Uterus (tissue), 4 donors: ENCODE data around the gene PRKCE. TPM values are rescaled to one million over a fixed set of nuclear protein-coding genes. Genes with fewer than 3 reads are reported as not detected.
"Not testable (repeated sequence)": the region's sequence is repeated elsewhere in the genome, so short reads cannot be mapped to it uniquely, and the experiment has no call there.

Source experiments
- DNase-seq, 2 donors: peaks; one replicate each; pipeline ENCODE4 v3.0.0-alpha.2; 2019 to 2020
- H3K27ac ChIP-seq, 2 donors: fragments of 200-600 bp; sonication (generic); 1 replicate in 1 of 2; 2 replicates in 1 of 2; pipeline ENCODE4 v1.5.1; 2016 to 2018
- H3K27me3 ChIP-seq, 2 donors: fragments of 200-600 bp; sonication (generic); one replicate each; pipeline ENCODE4 v1.5.1; 2018 to 2019; ENCODE audit warnings: control low read depth in 1 of 2
- H3K36me3 ChIP-seq, 2 donors: fragments of 200-600 bp; sonication (generic); one replicate each; pipeline ENCODE4 v1.5.1; 2019; ENCODE audit warnings: control low read depth in 1 of 2
- H3K4me1 ChIP-seq, 2 donors: fragments of 200-600 bp; sonication (generic); one replicate each; pipeline ENCODE4 v1.5.1; 2018 to 2019; ENCODE audit warnings: control low read depth in 1 of 2
- H3K4me3 ChIP-seq, 2 donors: fragments of 200-600 bp; sonication (generic); 1 replicate in 1 of 2; 2 replicates in 1 of 2; pipeline ENCODE4 v1.5.1; 2018 to 2019; ENCODE audit warnings: mild to moderate bottlenecking in 1 of 2
- H3K9me3 ChIP-seq, 2 donors: fragments of 200-600 bp; sonication (generic); one replicate each; pipeline ENCODE4 v1.5.1; 2019; ENCODE audit warnings: control low read depth in 1 of 2
- CTCF ChIP-seq, 4 experiments: fragments of 200-600 bp in 2 of 4; fragments of 450-650 bp in 2 of 4; sonication (generic) in 2 of 4; IDR thresholded peaks; one replicate each; pipeline ENCODE4 v1.5.1; 2016 to 2019; ENCODE audit warnings: antibody characterized with exemption in 4 of 4, mild to moderate bottlenecking in 2 of 4, moderate library complexity in 1 of 4
- POLR2A ChIP-seq, 2 donors: fragments of 450-650 bp; IDR thresholded peaks; one replicate each; pipeline ENCODE4 v1.6.1; 2016; ENCODE audit warnings: antibody characterized with exemption in 2 of 2, mild to moderate bottlenecking in 1 of 2, moderate library complexity in 1 of 2
- intact Hi-C: fragments of 100-400 bp; cut with DNase I; formaldehyde crosslinking; loops from one replicate; pipeline ENCODE4 v1.15.1; 2023; ENCODE audit warnings: low total_unique reads
- total RNA-seq, 4 donors: library from RNA; depleted of rRNA in 3 of 4; stranded (reverse); fragments of >200 nt in 3 of 4; gene quantifications; one replicate each; pipeline versions ENCODE4 v1.1.0 to v1.2.4, GENCODE V29; 2014 to 2023
- donor health status: DM: yes; HTN: yes; CAD: no.

Gene PRKCE
- total RNA-seq, 4 donors from 2014 or later = 3.8 to 47.6 (median 14.2) TPM

- H3K27ac ChIP-seq = no peak overlapping the region
- no peak overlapping the region for H3K4me3 ChIP-seq
- H3K4me1 ChIP-seq = no peaks in the 10 kb centered on the region
- intact Hi-C loops = no loop called here
- DNase-seq = no peak
- no peaks in the 10 kb centered on the region for H3K9me3 ChIP-seq
- TF ChIP-seq POLR2A (IDR thresholded peaks at IDR 0.05) (no peak), CTCF (IDR thresholded peaks at IDR 0.05) (no peak)
- no peaks in the 10 kb centered on the region for H3K36me3 ChIP-seq
- no peaks in the 10 kb centered on the region for H3K27me3 ChIP-seq
Observed at GRCh38 chr2:46216213-46216612, 564.7 kb downstream of the PRKCE start.

DNA sequence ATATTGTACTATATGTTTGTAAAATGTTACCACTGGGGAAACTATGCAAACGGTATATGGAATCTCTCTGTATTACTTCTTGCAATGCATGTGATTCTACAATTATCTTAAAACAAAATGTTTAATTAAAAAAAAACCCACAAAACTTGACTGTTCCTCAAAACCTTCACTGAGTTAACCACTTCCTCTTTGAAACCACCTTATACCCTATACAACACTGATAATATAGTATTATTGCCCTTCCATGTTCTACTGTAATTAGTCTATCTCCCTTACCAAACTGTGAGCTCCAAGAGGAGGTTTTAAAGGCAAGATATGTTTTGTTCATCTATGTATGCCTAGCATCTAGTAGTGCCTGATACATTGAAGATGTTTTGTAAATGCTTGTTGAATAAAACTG, 572.0 kb downstream of the PRKCE start:
- H3K9me3 ChIP-seq, H3K4me1 ChIP-seq, intact Hi-C loops, DNase-seq, H3K4me3 ChIP-seq, H3K27ac ChIP-seq, H3K36me3 ChIP-seq, H3K27me3 ChIP-seq: not testable (repeated sequence)

DNA sequence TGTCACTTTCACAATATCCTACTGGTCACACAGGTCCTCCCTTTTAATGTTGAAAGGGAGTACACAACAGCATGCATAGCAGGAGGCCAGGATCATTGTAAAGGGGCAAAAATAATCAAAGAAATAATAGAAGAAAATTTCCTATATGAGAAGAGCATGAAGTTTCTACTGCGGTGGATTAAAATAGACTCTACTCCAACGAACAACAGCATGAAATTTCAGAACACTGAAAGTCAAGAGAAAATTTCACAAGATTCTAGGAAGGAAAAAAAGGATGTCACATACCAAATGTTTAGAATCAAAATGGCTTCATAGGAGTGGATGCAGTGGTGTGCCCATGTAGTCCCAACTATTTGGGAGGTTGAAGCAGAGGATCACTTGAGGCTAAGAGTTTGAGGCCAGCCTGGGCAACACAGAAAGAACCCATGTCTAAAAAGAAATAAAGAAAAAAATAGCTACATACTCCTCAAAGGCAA, 573.7 kb downstream of the PRKCE start:
- TF ChIP-seq CTCF (IDR thresholded peaks at IDR 0.05) = no peak
- TF ChIP-seq POLR2A (IDR thresholded peaks at IDR 0.05) = no peak
- H3K36me3 ChIP-seq = no peaks in the 10 kb centered on the region
- intact Hi-C loops = no loop called here
- no peaks in the 10 kb centered on the region for H3K9me3 ChIP-seq
- H3K4me1 ChIP-seq = no peaks in the 10 kb centered on the region
- no peak overlapping the region for H3K27ac ChIP-seq
- DNase-seq = no peak
- no peak overlapping the region for H3K4me3 ChIP-seq
- no peaks in the 10 kb centered on the region for H3K27me3 ChIP-seq

DNA sequence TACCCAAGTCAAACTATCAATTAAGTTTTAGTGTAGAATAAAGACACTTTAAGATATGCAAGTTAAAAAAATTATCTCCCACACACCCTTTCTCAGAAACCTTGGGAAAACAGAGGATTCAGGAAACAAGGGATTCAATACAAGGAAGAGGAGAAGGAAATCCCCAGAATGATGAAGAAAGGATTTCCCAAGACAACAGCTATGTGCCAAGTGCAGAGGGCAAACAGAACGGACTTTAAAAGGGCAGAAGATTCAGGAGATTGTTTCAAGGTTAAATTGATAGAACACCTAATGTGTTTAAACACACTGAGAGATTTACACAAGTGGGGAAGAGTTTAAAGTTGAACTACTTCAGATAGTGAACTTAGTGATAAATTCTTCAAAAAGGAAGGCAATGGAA, 574.3 kb downstream of the PRKCE start:
- H3K27me3 ChIP-seq = no peaks in the 10 kb centered on the region
- no peaks in the 10 kb centered on the region for H3K4me1 ChIP-seq
- H3K4me3 ChIP-seq = no peak overlapping the region
- no peak for TF ChIP-seq POLR2A (IDR thresholded peaks at IDR 0.05)
- no peak for TF ChIP-seq CTCF (IDR thresholded peaks at IDR 0.05)
- no peaks in the 10 kb centered on the region for H3K36me3 ChIP-seq
- intact Hi-C loops = no loop called here
- H3K27ac ChIP-seq = no peak overlapping the region
- no peaks in the 10 kb centered on the region for H3K9me3 ChIP-seq
- no peak for DNase-seq

- intact Hi-C loops = no loop called here
- TF ChIP-seq POLR2A (IDR thresholded peaks at IDR 0.05) (no peak), CTCF (IDR thresholded peaks at IDR 0.05) (no peak)
- Histone ChIP-seq H3K4me1 (no peaks in the 10 kb centered on the region), H3K27me3 (no peaks in the 10 kb centered on the region), H3K9me3 (no peaks in the 10 kb centered on the region), H3K4me3 (no peak overlapping the region), H3K27ac (no peak overlapping the region), H3K36me3 (no peaks in the 10 kb centered on the region)
- DNase-seq = no peak
Observed at GRCh38 chr2:46226620-46227019, 575.1 kb downstream of the PRKCE start.

DNA sequence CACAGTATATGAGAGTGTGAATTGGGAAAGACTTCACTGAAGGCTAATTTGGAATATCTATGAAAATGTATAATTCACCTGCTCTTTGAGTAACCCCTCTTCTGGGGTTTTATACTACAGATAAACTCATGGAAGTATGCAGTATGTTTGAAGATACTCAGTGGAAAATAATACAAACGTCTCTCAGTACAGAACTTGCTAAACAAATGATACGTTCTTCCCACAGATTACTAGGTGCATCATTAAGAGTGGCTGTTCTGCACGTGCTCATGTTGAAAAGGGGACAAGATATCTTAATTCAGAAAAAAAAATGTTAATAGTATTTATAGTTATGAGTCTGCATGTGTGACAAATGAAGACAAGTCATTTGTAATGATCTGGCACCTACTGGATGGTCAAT, 575.5 kb downstream of the PRKCE start:
- TF ChIP-seq CTCF (IDR thresholded peaks at IDR 0.05) (no peak), POLR2A (IDR thresholded peaks at IDR 0.05) (no peak)

More for the DNA sequence above, 575.5 kb downstream of the PRKCE start:
- Histone ChIP-seq H3K4me1 (no peaks in the 10 kb centered on the region), H3K36me3 (no peaks in the 10 kb centered on the region), H3K4me3 (no peak overlapping the region), H3K27me3 (no peaks in the 10 kb centered on the region), H3K9me3 (no peaks in the 10 kb centered on the region), H3K27ac (no peak overlapping the region)
- no peak for DNase-seq
- intact Hi-C loops = no loop called here
